HEK293 (cell line): ENCODE measurements around the gene FHIT.

Source experiments
- CTCF ChIA-PET: fragments of 350-600 bp; formaldehyde crosslinking; extraction: SDS; loops from one replicate; lab custom pipeline; 2021; ENCODE audit warnings: antibody characterized with exemption; lab: Yijun Ruan, JAX
- POLR2A ChIA-PET: fragments of 300-600 bp; formaldehyde crosslinking; extraction: SDS; loops from one replicate; lab custom pipeline; 2020; ENCODE audit warnings: antibody characterized with exemption, inconsistent platforms; lab: Yijun Ruan, JAX
- H3K27ac ChIP-seq: fragments of 200-500 bp; sonication (Bioruptor generic); 2 replicates; pipeline ENCODE4 v1.5.1; 2014; ENCODE audit warnings: low read depth, low read length, control low read depth, inconsistent platforms; ENCODE audit errors: extremely low read depth
- H3K36me3 ChIP-seq, 2 experiments: fragments of 200-500 bp in 1 of 2; sonication (Bioruptor generic) in 1 of 2; 1 replicate in 1 of 2; 2 replicates in 1 of 2; pipeline ENCODE4 v1.5.1; 2014 to 2017; ENCODE audit warnings: inconsistent platforms in 2 of 2, low read length in 2 of 2; ENCODE audit not compliant: control insufficient read depth in 2 of 2, insufficient read depth in 1 of 2
- H3K4me1 ChIP-seq: fragments of 200-500 bp; sonication (Bioruptor generic); 2 replicates; pipeline ENCODE4 v1.5.1; 2014; ENCODE audit warnings: mild to moderate bottlenecking, low read length, inconsistent platforms; ENCODE audit not compliant: control insufficient read depth, insufficient read depth
- H3K4me3 ChIP-seq: 2 replicates; pipeline ENCODE4 v1.5.1; 2011; ENCODE audit warnings: low read depth, mild to moderate bottlenecking, control low read depth, low read length, moderate library complexity
- H3K9me3 ChIP-seq: fragments of 200-500 bp; sonication (Bioruptor generic); 2 replicates; pipeline ENCODE4 v1.5.1; 2014; ENCODE audit warnings: low read depth, low read length, inconsistent platforms; ENCODE audit not compliant: control insufficient read depth, insufficient read depth
- GLIS1 ChIP-seq: fragments of 450-650 bp; formaldehyde crosslinking; IDR thresholded peaks from 2 replicates; pipeline ENCODE4 v1.5.1; 2016; ENCODE audit warnings: missing biosample characterization, missing genetic modification characterization
- KLF17 ChIP-seq: fragments of 450-650 bp; formaldehyde crosslinking; IDR thresholded peaks from 2 replicates; pipeline ENCODE4 v1.5.1; 2016; ENCODE audit warnings: missing biosample characterization, missing genetic modification characterization
- KLF9 ChIP-seq: fragments of 450-650 bp; formaldehyde crosslinking; IDR thresholded peaks from 2 replicates; pipeline ENCODE4 v1.5.1; 2016; ENCODE audit warnings: missing biosample characterization, missing genetic modification characterization, low read depth
- PATZ1 ChIP-seq: fragments of 450-650 bp; formaldehyde crosslinking; IDR thresholded peaks from 2 replicates; pipeline ENCODE4 v1.5.1; 2016; ENCODE audit warnings: missing biosample characterization, missing genetic modification characterization
- PRDM4 ChIP-seq: fragments of 450-650 bp; formaldehyde crosslinking; IDR thresholded peaks from 2 replicates; pipeline ENCODE4 v1.5.1; 2017; ENCODE audit warnings: missing biosample characterization, missing genetic modification characterization
- RBAK ChIP-seq: fragments of 450-650 bp; formaldehyde crosslinking; IDR thresholded peaks from 2 replicates; pipeline ENCODE4 v1.5.1; 2016; ENCODE audit warnings: missing biosample characterization, missing genetic modification characterization
- SP3 ChIP-seq: fragments of 450-650 bp; formaldehyde crosslinking; IDR thresholded peaks from 2 replicates; pipeline ENCODE4 v1.5.1; 2016; ENCODE audit warnings: missing biosample characterization, missing genetic modification characterization
- SP7 ChIP-seq: fragments of 450-650 bp; formaldehyde crosslinking; IDR thresholded peaks from 2 replicates; pipeline ENCODE4 v1.5.1; 2016; ENCODE audit warnings: missing biosample characterization, missing genetic modification characterization
- ZBTB17 ChIP-seq: fragments of 450-650 bp; formaldehyde crosslinking; IDR thresholded peaks from 2 replicates; pipeline ENCODE4 v1.5.1; 2016; ENCODE audit warnings: missing biosample characterization, missing genetic modification characterization
- ZBTB44 ChIP-seq: fragments of 450-650 bp; IDR thresholded peaks from 2 replicates; pipeline ENCODE4 v1.5.1; 2018; ENCODE audit warnings: missing biosample characterization, mild to moderate bottlenecking, missing genetic modification characterization
- ZNF19 ChIP-seq: fragments of 450-650 bp; formaldehyde crosslinking; IDR thresholded peaks from 2 replicates; pipeline ENCODE4; 2016; ENCODE audit warnings: missing biosample characterization, missing genetic modification characterization, low read depth
- ZNF280C ChIP-seq: fragments of 450-650 bp; formaldehyde crosslinking; IDR thresholded peaks from 2 replicates; pipeline ENCODE4 v1.5.1; 2016; ENCODE audit warnings: missing biosample characterization, missing genetic modification characterization
- ZNF335 ChIP-seq: fragments of 450-650 bp; formaldehyde crosslinking; conservative IDR thresholded peaks from 2 replicates; pipeline ENCODE4 v1.5.1; 2016; ENCODE audit warnings: missing biosample characterization, missing genetic modification characterization
- ZNF416 ChIP-seq: fragments of 450-650 bp; formaldehyde crosslinking; IDR thresholded peaks from 2 replicates; pipeline ENCODE4 v1.5.1; 2016; ENCODE audit warnings: missing biosample characterization, missing genetic modification characterization
- ZNF488 ChIP-seq: fragments of 450-650 bp; formaldehyde crosslinking; IDR thresholded peaks from 2 replicates; pipeline ENCODE4 v1.5.1; 2016; ENCODE audit warnings: missing biosample characterization, missing genetic modification characterization
- ZNF501 ChIP-seq: fragments of 450-650 bp; formaldehyde crosslinking; IDR thresholded peaks from 2 replicates; pipeline ENCODE4 v1.5.1; 2016; ENCODE audit warnings: missing biosample characterization, missing genetic modification characterization
- ZNF548 ChIP-seq: fragments of 450-650 bp; formaldehyde crosslinking; IDR thresholded peaks from 2 replicates; pipeline ENCODE4 v1.5.1; 2016; ENCODE audit warnings: missing biosample characterization, missing genetic modification characterization
- ZNF596 ChIP-seq: fragments of 450-650 bp; IDR thresholded peaks from 2 replicates; pipeline ENCODE4 v1.5.0; 2018; ENCODE audit warnings: missing biosample characterization, mild to moderate bottlenecking, missing genetic modification characterization, moderate library complexity
- ZNF600 ChIP-seq: fragments of 450-650 bp; formaldehyde crosslinking; IDR thresholded peaks from 2 replicates; pipeline ENCODE4 v1.5.1; 2016; ENCODE audit warnings: missing biosample characterization, missing genetic modification characterization
- ZNF626 ChIP-seq: fragments of 450-650 bp; sonication (Bioruptor Pico); formaldehyde crosslinking; IDR thresholded peaks from 2 replicates; pipeline ENCODE4 v1.5.1; 2018; ENCODE audit warnings: missing biosample characterization, missing genetic modification characterization, inconsistent platforms
- ZNF701 ChIP-seq: fragments of 450-650 bp; formaldehyde crosslinking; IDR thresholded peaks from 2 replicates; pipeline ENCODE4 v1.5.1; 2016; ENCODE audit warnings: missing biosample characterization, missing genetic modification characterization
- ZXDB ChIP-seq: fragments of 450-650 bp; formaldehyde crosslinking; IDR thresholded peaks from 2 replicates; pipeline ENCODE4 v1.5.1; 2016; ENCODE audit warnings: missing biosample characterization, missing genetic modification characterization

FHIT gene

GRCh38 chr3:60617188-60617587, 634.1 kb downstream of the FHIT start:
- H3K36me3 ChIP-seq: no peaks in the 10 kb centered on the region
- POLR2A ChIA-PET: no interaction called here
- no peak overlapping the region for H3K27ac ChIP-seq
- no peaks in the 10 kb centered on the region for H3K4me1 ChIP-seq
- CTCF ChIA-PET: no interaction called here
- H3K4me3 ChIP-seq: no peak overlapping the region
- no peaks in the 10 kb centered on the region for H3K9me3 ChIP-seq
- TF ChIP-seq PRDM4 (tag by site-specific recombination): no peak

- POLR2A ChIA-PET: no interaction called here
- CTCF ChIA-PET: no interaction called here
- no peaks in the 10 kb centered on the region for H3K4me1 ChIP-seq
- H3K27ac ChIP-seq: no peak overlapping the region
- H3K4me3 ChIP-seq: no peak overlapping the region
- TF ChIP-seq ZBTB44 (tag by site-specific recombination) (no peak), ZNF488 (tag by site-specific recombination) (no peak), KLF9 (no peak), ZNF701 (tag by site-specific recombination) (no peak), SP7 (tag by site-specific recombination) (no peak), ZNF548 (tag by site-specific recombination) (no peak), ZNF596 (tag by site-specific recombination) (no peak), ZNF19 (tag by site-specific recombination) (no peak), RBAK (tag by site-specific recombination) (no peak), ZXDB (no peak), ZNF335 (tag by site-specific recombination) (no peak), ZNF626 (no peak), ZBTB17 (tag by site-specific recombination) (no peak), PATZ1 (no peak)
- H3K9me3 ChIP-seq: no peaks in the 10 kb centered on the region
- H3K36me3 ChIP-seq: no peaks in the 10 kb centered on the region
Measured at GRCh38 chr3:60613769-60614303, 637.4 kb downstream of the FHIT start.

GRCh38 chr3:60610441-60611112, 640.7 kb downstream of the FHIT start:
- Histone ChIP-seq H3K4me1 (no peaks in the 10 kb centered on the region), H3K27ac (no peak overlapping the region), H3K4me3 (no peak overlapping the region), H3K36me3 (no peaks in the 10 kb centered on the region), H3K9me3 (no peaks in the 10 kb centered on the region)
- POLR2A ChIA-PET: no interaction called here
- CTCF ChIA-PET: no interaction called here
- TF ChIP-seq ZNF416 (tag by site-specific recombination): no peak
- TF ChIP-seq KLF17 (tag by site-specific recombination): no peak
- no peak for TF ChIP-seq GLIS1
- TF ChIP-seq SP3 (tag by site-specific recombination): no peak
- no peak for TF ChIP-seq ZNF600 (tag by site-specific recombination)
- no peak for TF ChIP-seq ZNF501 (tag by site-specific recombination)
- no peak for TF ChIP-seq ZNF280C (tag by site-specific recombination)
